Adrenal gland (tissue), 5 donors: ENCODE data around the gene TMEM204.

Experiments
- POLR2A ChIP-seq, 2 donors: fragments of 450-650 bp; IDR thresholded peaks; one replicate each; pipeline ENCODE4 v1.6.1; 2017; ENCODE audit warnings: antibody characterized with exemption in 2 of 2, mild to moderate bottlenecking in 2 of 2, moderate library complexity in 1 of 2
- TF ChIP-seq, protein P1 (sequence below), 6 experiments: fragments of 450-650 bp in 4 of 6; fragments of 200-600 bp in 2 of 6; sonication (generic) in 1 of 6; IDR thresholded peaks; 1 replicate in 5 of 6; 2 replicates in 1 of 6; pipeline versions ENCODE4 v1.5.1 to v1.8.0; 2016 to 2021; ENCODE audit warnings: antibody characterized with exemption in 6 of 6, mild to moderate bottlenecking in 2 of 6, moderate library complexity in 1 of 6
- donor health status: DM: no; HTN: no; CAD: no.

DNA sequence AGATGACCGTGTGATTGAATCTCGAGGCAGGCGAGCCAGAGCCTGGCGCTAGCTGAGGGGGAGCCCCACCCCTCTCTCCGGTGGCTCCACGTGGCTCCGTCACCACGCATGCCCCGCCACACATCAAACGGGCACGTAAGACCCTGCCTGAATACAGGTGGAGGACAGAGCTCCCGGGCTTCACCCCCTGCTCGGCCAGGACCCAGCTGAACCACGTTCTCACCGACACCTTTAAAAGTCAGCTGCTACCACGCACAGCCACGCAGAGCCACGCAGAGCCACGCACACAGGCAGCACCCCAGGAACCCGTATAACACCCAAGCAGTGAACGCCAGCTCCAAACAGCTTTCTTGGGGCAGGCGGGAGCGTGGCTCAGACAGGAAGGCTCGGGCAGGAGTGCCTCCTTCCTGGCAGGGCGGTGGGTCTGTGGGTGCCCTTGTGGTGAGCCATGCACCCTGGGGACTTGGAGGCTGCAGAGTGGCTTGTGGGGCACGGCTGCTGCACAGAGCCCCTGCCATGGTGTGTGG, 4.4 kb downstream of the TMEM204 start:
- TF ChIP-seq, protein P1, sequence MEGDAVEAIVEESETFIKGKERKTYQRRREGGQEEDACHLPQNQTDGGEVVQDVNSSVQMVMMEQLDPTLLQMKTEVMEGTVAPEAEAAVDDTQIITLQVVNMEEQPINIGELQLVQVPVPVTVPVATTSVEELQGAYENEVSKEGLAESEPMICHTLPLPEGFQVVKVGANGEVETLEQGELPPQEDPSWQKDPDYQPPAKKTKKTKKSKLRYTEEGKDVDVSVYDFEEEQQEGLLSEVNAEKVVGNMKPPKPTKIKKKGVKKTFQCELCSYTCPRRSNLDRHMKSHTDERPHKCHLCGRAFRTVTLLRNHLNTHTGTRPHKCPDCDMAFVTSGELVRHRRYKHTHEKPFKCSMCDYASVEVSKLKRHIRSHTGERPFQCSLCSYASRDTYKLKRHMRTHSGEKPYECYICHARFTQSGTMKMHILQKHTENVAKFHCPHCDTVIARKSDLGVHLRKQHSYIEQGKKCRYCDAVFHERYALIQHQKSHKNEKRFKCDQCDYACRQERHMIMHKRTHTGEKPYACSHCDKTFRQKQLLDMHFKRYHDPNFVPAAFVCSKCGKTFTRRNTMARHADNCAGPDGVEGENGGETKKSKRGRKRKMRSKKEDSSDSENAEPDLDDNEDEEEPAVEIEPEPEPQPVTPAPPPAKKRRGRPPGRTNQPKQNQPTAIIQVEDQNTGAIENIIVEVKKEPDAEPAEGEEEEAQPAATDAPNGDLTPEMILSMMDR (IDR thresholded peaks at IDR 0.05): no peak
- TF ChIP-seq POLR2A (IDR thresholded peaks at IDR 0.05): no peak
